IgD-negative memory B cell (primary cell): ENCODE measurements around the gene DUSP11. TPM values are rescaled to one million over a fixed set of nuclear protein-coding genes. Genes with fewer than 3 reads are reported as not detected.
"Not testable (repeated sequence)": the region's sequence is repeated elsewhere in the genome, so short reads cannot be mapped to it uniquely, and the experiment has no call there.

Experiments
- H3K27ac Mint-ChIP-seq, 3 donors: one replicate each; pipeline ENCODE4 v1.8.0; 2020 to 2022; ENCODE audit warnings: mild to moderate bottlenecking in 3 of 3, mixed read lengths in 3 of 3, moderate library complexity in 1 of 3
- H3K27me3 Mint-ChIP-seq: one replicate; pipeline ENCODE4 v1.8.0; 2021; ENCODE audit warnings: mixed read lengths
- H3K36me3 Mint-ChIP-seq: one replicate; pipeline ENCODE4 v1.8.0; 2020; ENCODE audit warnings: mild to moderate bottlenecking, mixed read lengths
- H3K4me1 Mint-ChIP-seq, 3 donors: one replicate each; pipeline ENCODE4 v1.8.0; 2020 to 2022; ENCODE audit warnings: mixed read lengths in 3 of 3, mild to moderate bottlenecking in 1 of 3
- H3K4me3 Mint-ChIP-seq, 4 donors: one replicate each; pipeline ENCODE4 v1.8.0; 2020 to 2022; ENCODE audit warnings: mild to moderate bottlenecking in 4 of 4, mixed read lengths in 4 of 4, moderate library complexity in 3 of 4
- H3K9me3 Mint-ChIP-seq, 3 donors: one replicate each; pipeline ENCODE4 v1.8.0; 2020 to 2021; ENCODE audit warnings: mixed read lengths in 3 of 3, mild to moderate bottlenecking in 1 of 3
- polyA plus RNA-seq: library from polyadenylated mRNA; unstranded; fragments of 300-500 nt; fragmentation: Illumina TruSeq; gene quantifications from one replicate; pipeline ENCODE4 v1.2.3, GENCODE V29; 2021

DUSP11 gene
- polyA plus RNA-seq, 1 donor from 2014 or later: 47.3 TPM

DNA sequence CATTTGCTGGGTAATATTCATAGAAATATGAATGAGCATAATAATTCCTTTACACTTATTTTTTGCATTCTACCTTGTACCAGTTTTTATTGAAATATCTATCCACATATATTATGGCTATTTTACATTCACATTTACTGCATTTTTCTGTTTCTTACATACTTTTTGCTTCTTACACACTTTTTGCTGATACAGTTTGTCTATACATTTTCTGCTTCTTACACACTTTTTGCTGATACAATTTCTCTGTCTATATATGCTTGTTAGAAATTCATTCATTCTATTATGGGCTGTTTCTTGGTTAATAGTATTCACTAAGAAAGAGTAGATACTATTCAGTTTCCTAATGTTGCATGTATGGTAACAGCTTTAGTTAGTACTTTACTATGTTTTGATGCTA, 32.0 kb upstream of the DUSP11 start:
- H3K9me3 Mint-ChIP-seq: no peaks in the 10 kb centered on the region
- H3K36me3 Mint-ChIP-seq: no peaks in the 10 kb centered on the region
- no peaks in the 10 kb centered on the region for H3K4me1 Mint-ChIP-seq
- no peak overlapping the region for H3K27ac Mint-ChIP-seq
- H3K4me3 Mint-ChIP-seq: no peak overlapping the region
- H3K27me3 Mint-ChIP-seq: peaks cover 2% of the 10 kb centered on the region

DNA sequence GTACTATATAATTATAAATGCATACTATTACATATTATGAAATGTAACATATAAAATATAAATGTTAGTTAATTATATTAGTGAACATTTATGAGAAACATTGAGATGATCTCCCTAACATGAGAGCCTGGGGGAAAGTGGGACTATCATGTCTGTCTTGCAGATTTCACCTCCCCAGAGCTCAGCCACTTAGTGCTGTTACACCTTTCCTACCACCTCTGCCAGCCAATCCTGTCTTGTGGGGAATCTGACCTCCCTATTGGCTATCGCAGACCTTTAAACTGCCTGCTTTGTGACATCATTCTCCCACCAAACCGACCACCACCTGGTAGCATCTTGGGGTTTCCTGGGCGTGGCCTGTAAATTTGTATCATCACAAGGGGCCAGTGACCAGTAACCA, 4.0 kb upstream of the DUSP11 start, which contains the start of gene C2orf78:
C2orf78 (plus strand) TSS at position 301 of the 400 bp plus-strand sequence. CDS start 127 bp downstream, outside the sequence.
- not testable (repeated sequence) for H3K9me3 Mint-ChIP-seq, H3K4me3 Mint-ChIP-seq, H3K27me3 Mint-ChIP-seq, H3K27ac Mint-ChIP-seq, H3K4me1 Mint-ChIP-seq, H3K36me3 Mint-ChIP-seq

DNA sequence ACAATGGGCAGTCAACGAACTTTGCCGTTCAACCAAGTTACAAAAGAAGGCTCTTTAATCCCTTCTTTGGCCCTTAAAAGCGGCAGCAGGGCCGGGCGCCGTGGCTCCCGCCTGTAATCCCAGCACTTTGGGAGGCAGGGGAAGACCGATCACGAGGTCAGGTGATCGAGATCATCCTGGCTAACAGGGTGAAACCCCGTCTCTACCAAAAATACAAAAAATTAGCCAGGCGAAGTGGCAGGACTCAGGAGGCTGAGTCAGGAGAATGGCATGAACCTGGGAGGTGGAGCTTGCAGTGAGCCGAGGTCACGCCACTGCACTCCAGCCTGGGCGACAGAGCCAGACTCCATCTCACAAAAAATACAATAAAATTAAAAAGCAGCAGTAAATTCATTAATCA, 3.5 kb upstream of the DUSP11 start:
- H3K9me3 Mint-ChIP-seq, H3K27me3 Mint-ChIP-seq, H3K4me1 Mint-ChIP-seq, H3K4me3 Mint-ChIP-seq, H3K36me3 Mint-ChIP-seq, H3K27ac Mint-ChIP-seq: not testable (repeated sequence)

DNA sequence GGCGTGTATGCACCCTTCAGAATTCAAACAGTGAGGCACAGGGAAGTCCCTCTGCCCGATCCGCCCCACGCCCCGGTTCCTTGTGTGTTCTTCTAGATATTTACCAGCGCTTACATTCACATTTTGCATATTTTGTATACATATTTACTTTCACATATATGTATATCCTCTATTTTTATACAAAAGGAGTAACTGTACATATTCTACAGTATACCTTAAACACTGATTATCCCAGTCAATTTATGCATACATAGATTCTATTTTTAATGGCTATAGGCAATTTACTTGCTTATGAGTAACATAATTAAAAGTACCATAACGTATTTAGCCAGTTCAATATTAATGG, 307 bp upstream of the DUSP11 start:
- peaks cover 10 to 18% (median 12%) of the 10 kb centered on the region in 3 donors for H3K4me1 Mint-ChIP-seq
- H3K36me3 Mint-ChIP-seq: no peaks in the 10 kb centered on the region
- H3K9me3 Mint-ChIP-seq: no peaks in the 10 kb centered on the region
- H3K27me3 Mint-ChIP-seq: no peaks in the 10 kb centered on the region
- H3K4me3 Mint-ChIP-seq: peak overlapping the region; percentile 96 to 99 (median 96)
- H3K27ac Mint-ChIP-seq: peak overlapping the region; percentile 84 to 99 (median 95)

DNA sequence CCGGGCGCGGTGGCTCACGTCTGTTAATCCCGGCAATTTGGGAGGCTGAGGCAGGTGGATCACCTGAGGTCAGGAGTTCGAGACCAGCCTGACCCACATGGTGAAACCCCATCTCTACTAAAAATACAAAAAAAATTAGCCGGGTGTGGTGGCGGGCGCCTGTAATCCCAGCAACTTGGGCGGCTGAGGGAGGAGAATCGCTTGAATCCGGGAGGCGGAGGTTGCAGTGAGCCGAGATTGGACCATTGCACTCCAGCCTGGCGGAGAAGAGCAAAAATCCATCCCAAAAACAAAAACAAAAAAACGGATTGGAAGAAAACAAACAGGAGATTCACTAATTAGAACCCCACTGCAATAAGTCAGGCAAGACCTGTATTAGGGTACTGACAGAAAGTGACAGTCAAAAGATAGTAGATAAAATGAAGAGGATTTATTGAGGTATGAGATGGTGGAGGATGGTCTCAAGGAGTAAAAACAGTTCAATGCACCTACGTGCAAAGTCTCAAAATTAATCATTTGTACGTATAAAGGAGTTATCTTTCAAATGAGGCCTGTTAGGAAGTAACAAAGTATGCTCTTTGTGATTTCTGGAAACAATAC, 936 bp downstream of the DUSP11 start:
- Mint-ChIP-seq H3K4me1 (peaks cover 12 to 18% (median 12%) of the 10 kb centered on the region in 3 donors), H3K4me3 (peak overlapping the region; percentile 96 to 99 (median 96)), H3K27ac (peak overlapping the region; percentile 84 to 99 (median 95))
- H3K9me3 Mint-ChIP-seq, H3K27me3 Mint-ChIP-seq, H3K36me3 Mint-ChIP-seq: not testable (repeated sequence)

DNA sequence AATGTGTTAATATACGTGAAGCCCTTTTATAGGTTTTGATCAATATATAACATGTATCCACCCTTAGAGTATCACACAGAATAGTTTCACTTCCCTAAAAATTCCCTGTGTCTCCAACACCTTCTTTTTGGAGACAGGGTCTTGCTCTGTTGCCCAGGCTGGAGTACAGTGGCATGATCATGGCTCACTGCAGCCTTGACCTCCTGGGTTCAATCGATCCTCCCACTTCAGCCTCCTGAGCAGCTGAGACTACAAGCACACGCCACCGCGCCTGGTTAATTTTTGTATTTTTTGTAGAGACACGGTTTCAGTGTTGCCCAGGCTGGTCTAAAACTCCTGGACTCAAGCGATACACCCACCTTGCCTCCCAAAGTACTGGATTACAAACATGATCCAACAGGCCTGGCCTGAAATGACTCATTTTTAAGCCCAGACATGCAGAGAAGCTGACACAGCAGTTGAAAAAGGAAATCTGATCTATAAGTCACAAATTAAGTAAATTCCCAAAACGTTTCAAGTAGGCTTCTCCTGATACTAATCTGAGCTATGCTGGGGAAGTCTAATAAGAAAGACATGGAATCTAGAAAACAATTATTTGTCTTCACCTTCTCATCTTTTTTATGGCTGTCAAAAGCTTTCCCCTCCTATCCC, 2.9 kb downstream of the DUSP11 start:
- Mint-ChIP-seq H3K27ac (no peak overlapping the region), H3K4me1 (peaks cover 12 to 18% (median 13%) of the 10 kb centered on the region in 3 donors), H3K4me3 (peak overlapping the region in 1 of 4 donors; percentile 74)

DNA sequence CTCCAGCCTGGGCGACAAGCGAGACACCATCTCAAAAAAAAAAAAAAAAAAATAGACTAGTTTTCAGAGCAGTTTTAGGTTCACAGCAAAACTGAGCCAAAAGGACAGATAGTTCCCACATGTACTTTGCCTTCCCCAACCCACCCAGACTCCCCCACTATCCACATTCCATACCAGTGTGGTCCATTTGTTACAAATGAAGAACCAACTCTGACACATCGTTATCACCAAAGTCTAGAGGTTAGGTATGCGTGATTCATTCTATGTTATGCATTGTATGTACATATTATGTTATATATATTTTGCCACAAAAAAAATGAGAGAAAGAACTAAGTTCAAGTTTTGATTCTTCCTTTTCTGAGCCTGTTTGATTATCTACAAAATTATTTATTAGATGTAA, 3.5 kb downstream of the DUSP11 start:
- peaks cover 12 to 18% (median 13%) of the 10 kb centered on the region in 3 donors for H3K4me1 Mint-ChIP-seq
- H3K36me3 Mint-ChIP-seq: peaks cover 6% of the 10 kb centered on the region
- no peak overlapping the region for H3K4me3 Mint-ChIP-seq
- H3K27ac Mint-ChIP-seq: no peak overlapping the region
- H3K27me3 Mint-ChIP-seq: no peaks in the 10 kb centered on the region
- no peaks in the 10 kb centered on the region for H3K9me3 Mint-ChIP-seq

More for the DNA sequence above, 2.9 kb downstream of the DUSP11 start:
- Mint-ChIP-seq H3K27me3 (no peaks in the 10 kb centered on the region), H3K9me3 (no peaks in the 10 kb centered on the region), H3K36me3 (peaks cover 6% of the 10 kb centered on the region)

DNA sequence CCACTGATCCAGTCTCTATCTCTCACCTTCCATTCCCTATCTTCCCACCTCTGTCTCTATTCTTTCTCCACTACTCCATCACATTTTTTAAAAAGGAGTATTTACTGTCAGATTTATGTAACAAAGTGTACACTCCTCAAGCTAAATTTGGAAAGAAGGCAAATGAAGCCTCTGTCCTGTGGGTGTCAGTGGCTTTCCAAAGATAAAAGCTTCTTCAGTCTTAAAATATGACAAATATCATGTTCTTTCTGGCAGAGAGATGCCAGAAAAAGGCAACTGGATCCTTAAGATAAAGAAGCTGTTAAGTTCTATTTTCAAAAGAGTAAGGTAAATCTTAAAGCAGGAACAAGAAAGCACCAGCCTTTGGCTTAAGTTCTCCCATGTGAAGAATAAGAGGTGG, 7.1 kb downstream of the DUSP11 start:
- peaks cover 5 to 17% (median 10%) of the 10 kb centered on the region in 3 donors for H3K4me1 Mint-ChIP-seq
- H3K9me3 Mint-ChIP-seq: no peaks in the 10 kb centered on the region
- no peak overlapping the region for H3K27ac Mint-ChIP-seq
- H3K4me3 Mint-ChIP-seq: no peak overlapping the region
- H3K36me3 Mint-ChIP-seq: peaks cover 16% of the 10 kb centered on the region
- no peaks in the 10 kb centered on the region for H3K27me3 Mint-ChIP-seq

DNA sequence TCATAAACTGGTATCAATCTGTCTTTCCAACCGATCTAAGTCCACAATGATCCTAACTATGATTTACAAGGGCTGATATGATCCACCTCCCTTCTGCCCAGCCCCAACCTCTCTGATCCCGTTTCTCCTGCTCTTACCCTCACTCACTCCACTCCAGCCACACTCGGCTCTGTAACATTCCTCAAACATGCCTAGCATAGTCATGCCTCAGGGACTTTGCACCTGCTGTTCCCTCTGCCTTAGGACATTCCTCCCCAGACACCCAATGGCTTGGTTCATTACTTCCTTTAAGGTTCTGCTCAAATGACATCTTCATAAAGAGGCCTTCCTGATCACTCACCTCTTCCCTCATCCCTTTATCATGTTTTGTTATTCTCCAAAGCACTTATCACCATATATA, 9.2 kb downstream of the DUSP11 start:
- Mint-ChIP-seq H3K4me3 (no peak overlapping the region), H3K36me3 (peaks cover 19% of the 10 kb centered on the region), H3K27ac (no peak overlapping the region)

DNA sequence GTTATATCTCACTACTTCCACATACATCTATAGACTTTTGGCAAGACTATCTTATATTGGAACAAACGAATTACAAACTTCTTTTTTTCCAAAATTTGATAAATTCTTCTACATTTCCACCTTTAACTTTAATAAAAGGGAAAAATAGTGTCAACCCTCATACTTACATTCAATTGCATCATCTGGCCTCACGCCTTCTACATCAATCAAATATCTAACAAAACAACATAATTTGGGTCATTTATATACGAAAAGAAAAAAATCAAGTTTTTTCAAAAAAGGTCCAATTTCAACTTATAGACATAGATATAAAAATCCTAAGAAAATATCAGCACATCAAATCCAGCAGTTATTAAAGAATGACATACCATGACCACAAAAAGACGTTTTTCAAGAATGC, 12.9 kb downstream of the DUSP11 start:
- no peak overlapping the region for H3K27ac Mint-ChIP-seq

More for the DNA sequence above, 9.2 kb downstream of the DUSP11 start:
- peaks cover 3 to 10% (median 10%) of the 10 kb centered on the region in 3 donors for H3K4me1 Mint-ChIP-seq
- H3K27me3 Mint-ChIP-seq: no peaks in the 10 kb centered on the region
- no peaks in the 10 kb centered on the region for H3K9me3 Mint-ChIP-seq

DNA sequence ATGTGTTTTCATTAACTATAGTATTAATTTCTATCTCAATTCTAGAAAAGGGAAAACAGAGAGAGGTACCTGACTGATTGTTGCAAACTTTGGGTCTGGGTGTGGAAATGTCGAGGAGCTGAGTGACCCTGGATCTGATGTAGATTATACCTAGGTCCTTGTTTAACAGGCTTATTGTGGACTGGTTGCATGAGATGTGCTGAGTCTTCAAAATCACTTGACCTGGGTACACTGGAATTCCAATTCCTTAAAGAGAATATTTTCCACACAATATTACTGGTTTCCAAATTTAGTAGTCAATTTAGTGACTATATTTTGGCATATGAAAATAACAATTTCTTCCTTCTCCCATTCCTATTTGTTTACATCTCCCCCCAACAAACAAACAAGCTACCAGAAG, 13.6 kb downstream of the DUSP11 start:
- Mint-ChIP-seq H3K27me3 (no peaks in the 10 kb centered on the region), H3K9me3 (no peaks in the 10 kb centered on the region), H3K4me1 (peaks cover 0 to 10% (median 10%) of the 10 kb centered on the region in 3 donors), H3K36me3 (peaks cover 14% of the 10 kb centered on the region), H3K27ac (no peak overlapping the region), H3K4me3 (no peak overlapping the region)

More for the DNA sequence above, 12.9 kb downstream of the DUSP11 start:
- Mint-ChIP-seq H3K4me1 (peaks cover under 1 to 10% (median 10%) of the 10 kb centered on the region in 3 donors), H3K9me3 (no peaks in the 10 kb centered on the region), H3K4me3 (no peak overlapping the region), H3K36me3 (peaks cover 13% of the 10 kb centered on the region), H3K27me3 (no peaks in the 10 kb centered on the region)

DNA sequence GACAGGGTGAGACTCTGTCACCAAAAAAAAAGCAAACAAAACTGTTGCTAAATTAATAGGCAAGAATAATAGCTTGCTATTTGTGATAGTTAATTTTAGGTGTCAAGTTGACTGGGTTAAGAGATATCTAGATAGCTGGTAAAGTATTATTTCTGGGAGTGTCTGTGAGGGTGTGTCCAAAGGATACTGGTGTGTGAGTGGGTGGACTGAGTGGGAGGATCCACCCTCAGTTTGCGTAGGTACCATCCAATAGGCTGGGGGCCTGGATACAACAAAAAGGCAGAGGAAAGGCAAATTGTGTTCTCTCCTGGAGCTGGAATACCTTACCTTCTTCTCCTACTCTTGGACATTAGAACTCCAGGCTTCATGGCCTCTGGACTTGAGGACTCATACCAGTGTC, 15.0 kb downstream of the DUSP11 start:
- peaks cover 9% of the 10 kb centered on the region for H3K36me3 Mint-ChIP-seq
- peaks cover 0 to 8% (median 5%) of the 10 kb centered on the region in 3 donors for H3K4me1 Mint-ChIP-seq
- H3K27me3 Mint-ChIP-seq: no peaks in the 10 kb centered on the region
- H3K9me3 Mint-ChIP-seq: no peaks in the 10 kb centered on the region
- H3K4me3 Mint-ChIP-seq: no peak overlapping the region
- H3K27ac Mint-ChIP-seq: no peak overlapping the region

DNA sequence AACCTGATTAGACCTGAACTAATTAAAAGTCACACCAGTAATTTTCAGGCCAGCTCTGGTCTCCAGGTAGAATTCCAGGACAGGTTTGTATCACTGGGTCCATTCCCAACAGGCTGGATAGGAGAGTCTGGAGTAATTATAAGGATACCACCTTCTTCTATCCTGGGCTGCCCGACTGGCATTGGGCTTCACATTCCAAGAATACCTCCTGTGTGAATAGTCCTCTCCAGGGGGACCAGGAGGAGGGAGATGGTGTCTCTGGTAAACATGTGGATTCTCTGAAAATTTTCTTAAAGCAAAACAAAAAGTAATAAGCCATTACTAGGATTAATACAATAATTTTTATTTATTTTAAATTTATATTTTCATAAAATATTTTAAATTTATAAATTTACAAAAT, 17.3 kb downstream of the DUSP11 start:
- no peaks in the 10 kb centered on the region for H3K9me3 Mint-ChIP-seq
- no peaks in the 10 kb centered on the region for H3K27me3 Mint-ChIP-seq
- H3K27ac Mint-ChIP-seq: no peak overlapping the region
- no peak overlapping the region for H3K4me3 Mint-ChIP-seq
- peaks cover 0 to under 1% (median 0%) of the 10 kb centered on the region in 3 donors for H3K4me1 Mint-ChIP-seq
- H3K36me3 Mint-ChIP-seq: peaks cover 6% of the 10 kb centered on the region

DNA sequence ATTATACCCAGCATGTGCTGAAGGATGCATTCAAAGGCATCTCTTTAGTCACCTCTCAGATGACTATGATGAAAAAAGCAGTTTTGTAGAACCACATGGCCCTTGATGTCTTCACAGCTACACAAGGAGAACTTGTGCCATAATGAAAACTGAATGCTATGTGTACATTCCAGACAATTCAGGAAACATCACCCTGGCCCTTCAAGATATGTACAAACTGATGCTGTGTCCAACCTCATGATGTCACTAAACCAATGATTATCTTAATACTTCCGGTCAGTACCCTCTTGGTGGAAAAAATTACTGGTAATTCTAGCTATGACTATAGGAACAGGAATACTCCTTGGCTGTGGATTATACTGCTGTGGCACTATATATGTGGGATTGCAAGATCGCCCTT, 20.0 kb downstream of the DUSP11 start:
- no peaks in the 10 kb centered on the region for H3K4me1 Mint-ChIP-seq
- no peak overlapping the region for H3K4me3 Mint-ChIP-seq
- H3K27me3 Mint-ChIP-seq: no peaks in the 10 kb centered on the region
- H3K9me3 Mint-ChIP-seq: no peaks in the 10 kb centered on the region
- no peak overlapping the region for H3K27ac Mint-ChIP-seq
- H3K36me3 Mint-ChIP-seq: peaks cover 6% of the 10 kb centered on the region

DNA sequence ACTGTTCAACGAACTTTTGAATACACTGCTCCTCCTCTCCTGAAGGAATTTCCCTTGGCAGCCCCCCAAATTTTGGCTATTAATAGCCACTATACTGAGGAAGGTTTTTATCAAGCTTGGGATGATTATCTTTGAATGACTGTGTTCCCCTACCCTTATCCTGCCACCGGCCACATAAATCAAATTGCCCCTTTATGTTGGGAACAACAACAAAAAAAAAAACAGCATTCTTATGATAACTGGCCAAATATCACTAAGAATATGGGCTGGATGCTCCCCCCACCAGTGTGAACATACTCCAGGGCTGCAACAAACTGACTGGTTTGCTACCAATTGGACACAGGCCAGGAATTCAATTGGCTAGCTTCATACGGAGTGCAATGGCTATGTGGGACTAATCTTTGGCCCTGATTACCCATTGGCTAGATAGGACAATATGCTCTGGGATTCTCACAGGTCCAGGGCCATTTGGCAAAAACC, 20.6 kb downstream of the DUSP11 start:
- Mint-ChIP-seq H3K27me3 (no peaks in the 10 kb centered on the region), H3K9me3 (peaks cover 0 to under 1% (median 0%) of the 10 kb centered on the region in 3 donors), H3K36me3 (peaks cover 9% of the 10 kb centered on the region), H3K27ac (no peak overlapping the region), H3K4me3 (no peak overlapping the region), H3K4me1 (no peaks in the 10 kb centered on the region)

DNA sequence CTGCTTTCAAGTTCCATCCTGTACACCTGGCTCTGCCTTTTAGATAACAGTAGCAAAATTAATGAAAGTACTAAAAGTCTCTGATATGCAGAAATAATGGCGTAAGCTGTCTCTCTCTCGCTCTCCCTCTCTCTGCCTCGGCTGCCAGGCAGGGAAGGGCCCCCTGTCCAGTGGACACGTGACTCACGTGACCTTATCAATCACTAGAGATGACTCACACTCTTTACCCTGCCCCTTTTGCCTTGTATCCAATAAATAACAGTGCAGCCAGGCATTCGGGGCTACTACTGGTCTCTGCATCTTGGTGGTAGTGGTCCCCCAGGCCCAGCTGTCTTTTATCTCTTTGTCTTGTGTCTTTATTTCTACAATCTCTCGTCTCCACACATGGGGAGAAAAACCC, 25.6 kb downstream of the DUSP11 start:
- H3K36me3 Mint-ChIP-seq: peaks cover 14% of the 10 kb centered on the region
- H3K4me1 Mint-ChIP-seq, H3K4me3 Mint-ChIP-seq: not testable (repeated sequence)

More for the DNA sequence above, 25.6 kb downstream of the DUSP11 start:
- H3K27ac Mint-ChIP-seq, H3K27me3 Mint-ChIP-seq, H3K9me3 Mint-ChIP-seq: not testable (repeated sequence)
